WTC11 (cell line): Measurements from ENCODE around the gene MAB21L3. TPM values are rescaled to one million over a fixed set of nuclear protein-coding genes. Genes with fewer than 3 reads are reported as not detected.
A peak's percentile ranks its signal among the peaks of the same experiment; 100 is the strongest.
"Not testable (repeated sequence)": the region's sequence is repeated elsewhere in the genome, so short reads cannot be mapped to it uniquely, and the experiment has no call there.

Experiments used
- ATAC-seq: fragments of 200-7000 bp; cut with Tn5 transposase; 2 replicates; pipeline ENCODE4 v1.10.0; 2021; ENCODE audit warnings: mild to moderate bottlenecking, moderate library complexity
- CTCF ChIA-PET: fragments of 300-600 bp; sonication (Branson Sonifier 250); formaldehyde crosslinking; loops from one replicate; lab custom pipeline; 2021; ENCODE audit warnings: antibody characterized with exemption; lab: Charles Lee
- POLR2A ChIA-PET: fragments of 350-600 bp; sonication (Branson Sonifier 250); formaldehyde crosslinking; loops from one replicate; lab custom pipeline; 2021; ENCODE audit warnings: antibody characterized with exemption; lab: Charles Lee
- DNase-seq: peaks from one replicate; pipeline ENCODE4 v3.0.0; 2021; ENCODE audit warnings: low spot score
- H3K27ac Mint-ChIP-seq: 2 replicates; pipeline ENCODE4 v1.8.0; 2021; ENCODE audit warnings: mixed read lengths
- H3K27me3 Mint-ChIP-seq: 2 replicates; pipeline ENCODE4 v1.8.0; 2021; ENCODE audit warnings: low read depth, mild to moderate bottlenecking, moderate library complexity, mixed read lengths
- H3K36me3 Mint-ChIP-seq: 2 replicates; pipeline ENCODE4 v1.8.0; 2021; ENCODE audit warnings: mixed read lengths
- H3K4me1 Mint-ChIP-seq: 2 replicates; pipeline ENCODE4 v1.8.0; 2022; ENCODE audit warnings: mixed read lengths
- H3K4me3 Mint-ChIP-seq: 2 replicates; pipeline ENCODE4 v1.8.0; 2021; ENCODE audit warnings: mild to moderate bottlenecking, moderate library complexity, mixed read lengths
- H3K9me3 Mint-ChIP-seq: 2 replicates; pipeline ENCODE4 v1.8.0; 2021; ENCODE audit warnings: mixed read lengths
- AR ChIP-seq: fragments of 250-450 bp; sonication (Bioruptor Pico); IDR thresholded peaks from 2 replicates; pipeline ENCODE4 v1.9.0; 2021; ENCODE audit warnings: mild to moderate bottlenecking
- ARID4B ChIP-seq: sonication (generic); formaldehyde crosslinking; IDR thresholded peaks from 2 replicates; pipeline ENCODE4 v1.8.0; 2023; ENCODE audit warnings: missing genetic modification reagents, mild to moderate bottlenecking, borderline replicate concordance
- CBFB ChIP-seq: sonication (generic); formaldehyde crosslinking; IDR thresholded peaks from 2 replicates; pipeline ENCODE4 v1.8.1; 2022; ENCODE audit warnings: mild to moderate bottlenecking, low read depth, missing genetic modification reagents
- E2F4 ChIP-seq: sonication (generic); formaldehyde crosslinking; IDR thresholded peaks from 2 replicates; pipeline ENCODE4 v1.8.1; 2022; ENCODE audit warnings: low read depth, mild to moderate bottlenecking, moderate library complexity, missing genetic modification reagents, borderline replicate concordance
- ESRRA ChIP-seq: sonication (generic); formaldehyde crosslinking; IDR thresholded peaks from 2 replicates; pipeline ENCODE4 v1.8.1; 2022; ENCODE audit warnings: mild to moderate bottlenecking, missing genetic modification reagents, borderline replicate concordance
- ETV6 ChIP-seq: sonication (generic); formaldehyde crosslinking; IDR thresholded peaks from 2 replicates; pipeline ENCODE4 v1.8.1; 2022; ENCODE audit warnings: mild to moderate bottlenecking, missing genetic modification reagents
- HMGXB4 ChIP-seq: sonication (generic); formaldehyde crosslinking; IDR thresholded peaks from 2 replicates; pipeline ENCODE4 v1.8.1; 2023; ENCODE audit warnings: mild to moderate bottlenecking, moderate library complexity, missing genetic modification reagents
- NR1H2 ChIP-seq: sonication (generic); formaldehyde crosslinking; IDR thresholded peaks from 2 replicates; pipeline ENCODE4 v1.9.0; 2021; ENCODE audit warnings: mild to moderate bottlenecking, moderate library complexity, missing genetic modification reagents
- OVOL2 ChIP-seq: fragments of 250-450 bp; sonication (Bioruptor Pico); IDR thresholded peaks from 2 replicates; pipeline ENCODE4 v1.9.0; 2021; ENCODE audit warnings: mild to moderate bottlenecking, borderline replicate concordance
- PRRX2 ChIP-seq: fragments of 250-450 bp; sonication (Bioruptor Pico); IDR thresholded peaks from 2 replicates; pipeline ENCODE4 v1.8.0; 2021; ENCODE audit warnings: mild to moderate bottlenecking
- ZNF263 ChIP-seq: sonication (generic); formaldehyde crosslinking; IDR thresholded peaks from 2 replicates; pipeline ENCODE4 v1.8.1; 2022; ENCODE audit warnings: low read depth, mild to moderate bottlenecking, moderate library complexity, missing genetic modification reagents
- ZNF396 ChIP-seq: fragments of 250-450 bp; sonication (Bioruptor Pico); IDR thresholded peaks from 2 replicates; pipeline ENCODE4 v1.8.0; 2021; ENCODE audit warnings: mild to moderate bottlenecking, moderate library complexity, borderline replicate concordance
- total RNA-seq: library from RNA; stranded (reverse); gene quantifications from 3 replicates; pipeline ENCODE4 v1.2.3, GENCODE V29; 2021

The MAB21L3 gene
- total RNA-seq, 1 experiment from 2014 or later, result not detected

GRCh38 chr1:116138277-116138792, 27.1 kb downstream of the MAB21L3 start (continued):
- no peak for TF ChIP-seq AR (CRISPR knock-in tag)
- no peak for TF ChIP-seq ARID4B (CRISPR knock-in tag)

GRCh38 chr1:116139592-116140134, 28.5 kb downstream of the MAB21L3 start:
- H3K36me3 Mint-ChIP-seq, result peaks cover 7% of the 10 kb centered on the region
- H3K4me3 Mint-ChIP-seq, result no peak overlapping the region
- ATAC-seq (no peak), DNase-seq (no peak)
- ChIA-PET CTCF (interaction anchor here (0.5 to 4.9 kb wide), 50 partner anchors 10 to 533 kb away, joined by 3 to 196 read pairs (median 5); no protein-coding TSS in a partner anchor), POLR2A (interaction anchor here (1.9 kb wide), 1 partner anchor 345 kb away, joined by 10 read pairs; no protein-coding TSS in a partner anchor)
- H3K4me1 Mint-ChIP-seq, result peaks cover 6% of the 10 kb centered on the region
- no peaks in the 10 kb centered on the region for H3K27me3 Mint-ChIP-seq
- H3K9me3 Mint-ChIP-seq, result peaks cover 17% of the 10 kb centered on the region
- H3K27ac Mint-ChIP-seq, result no peak overlapping the region
- no peak for TF ChIP-seq ZNF263 (CRISPR knock-in tag)
- no peak for TF ChIP-seq HMGXB4 (CRISPR knock-in tag)
- no peak for TF ChIP-seq CBFB
- no peak for TF ChIP-seq E2F4
- TF ChIP-seq OVOL2 (CRISPR knock-in tag), result no peak
- no peak for TF ChIP-seq NR1H2 (CRISPR knock-in tag)
- no peak for TF ChIP-seq ETV6 (CRISPR knock-in tag)
- TF ChIP-seq ESRRA (CRISPR knock-in tag), result no peak

GRCh38 chr1:116144151-116144550, 33.0 kb downstream of the MAB21L3 start:
- POLR2A ChIA-PET, result interaction anchor here (0.6 kb wide), 1 partner anchor 22 kb away, joined by 3 read pairs; no protein-coding TSS in a partner anchor
- H3K27ac Mint-ChIP-seq, result no peak overlapping the region
- no peak overlapping the region for H3K4me3 Mint-ChIP-seq
- no peak for ATAC-seq
- DNase-seq, result no peak
- peaks cover 3% of the 10 kb centered on the region; the same call in 1 of the 2 replicates for H3K27me3 Mint-ChIP-seq
- H3K9me3 Mint-ChIP-seq, result peaks cover 36% of the 10 kb centered on the region
- H3K4me1 Mint-ChIP-seq, result peaks cover 8% of the 10 kb centered on the region
- CTCF ChIA-PET, result interaction anchor here (1.4 to 1.5 kb wide), 2 partner anchors 341 to 355 kb away, joined by 3 to 4 read pairs; no protein-coding TSS in a partner anchor
- H3K36me3 Mint-ChIP-seq, result peaks cover 22% of the 10 kb centered on the region
- TF ChIP-seq ZNF396 (CRISPR knock-in tag), result 0 out of 2 replicates have a peak, but pooled peaks have one; percentile 18
- no peak for TF ChIP-seq PRRX2 (CRISPR knock-in tag)
- TF ChIP-seq, all 79 proteins: peak for 1

- H3K27ac Mint-ChIP-seq, POLR2A ChIA-PET, H3K4me3 Mint-ChIP-seq, ATAC-seq, H3K4me1 Mint-ChIP-seq, DNase-seq: not testable (repeated sequence)
- H3K27me3 Mint-ChIP-seq, result peaks cover 11% of the 10 kb centered on the region
- peaks cover 22% of the 10 kb centered on the region for H3K36me3 Mint-ChIP-seq
- H3K9me3 Mint-ChIP-seq, result peaks cover 36% of the 10 kb centered on the region
- CTCF ChIA-PET, result interaction anchor here (1.2 to 1.7 kb wide), 2 partner anchors 271 to 339 kb away, joined by 4 to 6 read pairs; no protein-coding TSS in a partner anchor
Measured at GRCh38 chr1:116146447-116147113, 35.4 kb downstream of the MAB21L3 start.
